NK-92 treated with Interleukin-12 subunit alpha and Interleukin-12 subunit beta, amount 100 ng/mL, for 24 hours (cell line): Measurements from ENCODE around the gene RAP1GAP2.

Source experiments
- DNase-seq: peaks from one replicate; lab custom pipeline; 2025; lab: John Stamatoyannopoulos, UW

The RAP1GAP2 gene

GRCh38 chr17:2911755-2912111, 115.5 kb downstream of the RAP1GAP2 start:
- DNase-seq, result no peak

GRCh38 chr17:2912754-2913153, 116.5 kb downstream of the RAP1GAP2 start:
- no peak for DNase-seq

- no peak for DNase-seq
These were observed 120.2 kb downstream of the RAP1GAP2 start for GRCh38 chr17:2916461-2916860.

- DNase-seq, result no peak
These were observed 125.2 kb downstream of the RAP1GAP2 start for GRCh38 chr17:2921443-2921842.

GRCh38 chr17:2924211-2924610, 128.0 kb downstream of the RAP1GAP2 start:
- no peak for DNase-seq

- DNase-seq, result no peak
These were observed 128.8 kb downstream of the RAP1GAP2 start for GRCh38 chr17:2925011-2925410.

- DNase-seq, result no peak
These were observed 129.9 kb downstream of the RAP1GAP2 start for GRCh38 chr17:2926019-2926650.

- DNase-seq, result no peak
These were observed 132.2 kb downstream of the RAP1GAP2 start for GRCh38 chr17:2928294-2928890.

- DNase-seq, result no peak
These were observed 133.8 kb downstream of the RAP1GAP2 start for GRCh38 chr17:2929881-2930533.

GRCh38 chr17:2931876-2932275, 135.6 kb downstream of the RAP1GAP2 start:
- DNase-seq, result no peak

GRCh38 chr17:2932946-2933345, 136.7 kb downstream of the RAP1GAP2 start:
- DNase-seq, result no peak

- no peak for DNase-seq
These were observed 137.4 kb downstream of the RAP1GAP2 start for GRCh38 chr17:2933606-2934005.

GRCh38 chr17:2935632-2936031, 139.4 kb downstream of the RAP1GAP2 start:
- no peak for DNase-seq

- no peak for DNase-seq
These were observed 140.1 kb downstream of the RAP1GAP2 start for GRCh38 chr17:2936351-2936750.

- DNase-seq, result no peak
These were observed 140.6 kb downstream of the RAP1GAP2 start for GRCh38 chr17:2936771-2937321.

GRCh38 chr17:2937331-2938003, 141.2 kb downstream of the RAP1GAP2 start:
- DNase-seq, result no peak

GRCh38 chr17:2939714-2940351, 143.6 kb downstream of the RAP1GAP2 start:
- DNase-seq, result no peak

- no peak for DNase-seq
These were observed 144.1 kb downstream of the RAP1GAP2 start for GRCh38 chr17:2940352-2940751.

- DNase-seq, result no peak
These were observed 147.7 kb downstream of the RAP1GAP2 start for GRCh38 chr17:2943981-2944380.

GRCh38 chr17:2945299-2945698, 149.1 kb downstream of the RAP1GAP2 start:
- DNase-seq, result no peak

- DNase-seq, result no peak
These were observed 149.9 kb downstream of the RAP1GAP2 start for GRCh38 chr17:2946144-2946543.

- no peak for DNase-seq
These were observed 151.3 kb downstream of the RAP1GAP2 start for GRCh38 chr17:2947588-2947950.
